Epithelial cell of proximal tubule (primary cell): ENCODE data around the gene ZMPSTE24. TPM values are rescaled to one million over a fixed set of nuclear protein-coding genes. Genes with fewer than 3 reads are reported as not detected.

ENCODE experiments used
- DNase-seq: peaks from one replicate; pipeline ENCODE4 v3.0.0-alpha.2; 2011; ENCODE audit warnings: low read depth
- H3K4me3 ChIP-seq: 2 replicates; pipeline ENCODE4 v1.5.1; 2011; ENCODE audit warnings: low read depth, mild to moderate bottlenecking, low read length
- total RNA-seq: library from RNA; depleted of rRNA; stranded (reverse); fragments of >200 nt; gene quantifications from 2 replicates; pipeline ENCODE4 v1.2.3, GENCODE V29; 2015
- TF ChIP-seq, protein P1 (sequence below): conservative IDR thresholded peaks from 2 replicates; pipeline ENCODE4 v1.5.1; 2012; ENCODE audit warnings: low read depth, mild to moderate bottlenecking, low read length

ZMPSTE24 gene
- total RNA-seq, 1 donor from 2014 or later, result 28.1 TPM

DNA sequence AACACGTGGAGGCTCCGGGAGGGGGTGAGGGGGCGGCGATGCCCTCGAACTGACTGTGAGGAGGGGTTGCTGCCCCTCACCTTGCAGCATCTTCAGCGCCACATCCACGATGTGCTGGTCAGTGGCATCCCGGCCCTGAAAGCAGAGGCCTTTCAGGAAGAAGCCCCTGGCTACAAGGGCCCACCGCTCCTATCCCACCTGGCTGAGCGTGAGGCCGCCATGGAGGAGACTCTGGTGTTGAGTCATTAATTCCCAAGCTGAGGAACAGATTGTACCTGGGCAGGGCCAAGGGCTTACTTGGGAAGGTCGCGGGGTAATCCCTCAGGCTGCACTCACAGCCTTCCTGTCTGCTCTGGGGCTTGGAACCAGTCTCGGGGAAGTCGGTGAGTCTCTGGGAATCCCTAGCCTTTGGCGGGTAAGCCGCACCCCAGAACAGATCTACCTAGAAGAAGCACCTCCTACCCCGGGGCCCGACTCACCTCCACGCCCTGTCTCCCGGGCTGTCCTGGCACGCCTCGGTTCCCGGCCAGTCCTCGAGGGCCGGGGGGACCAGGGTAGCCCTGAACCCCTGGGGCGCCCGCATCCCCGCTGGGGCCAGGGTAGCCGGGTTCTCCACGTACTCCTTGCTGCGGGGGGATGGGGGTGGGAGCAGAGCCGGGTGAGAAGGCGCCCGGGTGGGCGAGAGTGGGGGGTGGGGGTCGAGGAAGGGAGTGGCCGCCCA lies 45.2 kb downstream of the ZMPSTE24 start:
- TF ChIP-seq, protein P1, sequence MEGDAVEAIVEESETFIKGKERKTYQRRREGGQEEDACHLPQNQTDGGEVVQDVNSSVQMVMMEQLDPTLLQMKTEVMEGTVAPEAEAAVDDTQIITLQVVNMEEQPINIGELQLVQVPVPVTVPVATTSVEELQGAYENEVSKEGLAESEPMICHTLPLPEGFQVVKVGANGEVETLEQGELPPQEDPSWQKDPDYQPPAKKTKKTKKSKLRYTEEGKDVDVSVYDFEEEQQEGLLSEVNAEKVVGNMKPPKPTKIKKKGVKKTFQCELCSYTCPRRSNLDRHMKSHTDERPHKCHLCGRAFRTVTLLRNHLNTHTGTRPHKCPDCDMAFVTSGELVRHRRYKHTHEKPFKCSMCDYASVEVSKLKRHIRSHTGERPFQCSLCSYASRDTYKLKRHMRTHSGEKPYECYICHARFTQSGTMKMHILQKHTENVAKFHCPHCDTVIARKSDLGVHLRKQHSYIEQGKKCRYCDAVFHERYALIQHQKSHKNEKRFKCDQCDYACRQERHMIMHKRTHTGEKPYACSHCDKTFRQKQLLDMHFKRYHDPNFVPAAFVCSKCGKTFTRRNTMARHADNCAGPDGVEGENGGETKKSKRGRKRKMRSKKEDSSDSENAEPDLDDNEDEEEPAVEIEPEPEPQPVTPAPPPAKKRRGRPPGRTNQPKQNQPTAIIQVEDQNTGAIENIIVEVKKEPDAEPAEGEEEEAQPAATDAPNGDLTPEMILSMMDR, result no peak
- DNase-seq, result no peak
- no peak overlapping the region for H3K4me3 ChIP-seq

DNA sequence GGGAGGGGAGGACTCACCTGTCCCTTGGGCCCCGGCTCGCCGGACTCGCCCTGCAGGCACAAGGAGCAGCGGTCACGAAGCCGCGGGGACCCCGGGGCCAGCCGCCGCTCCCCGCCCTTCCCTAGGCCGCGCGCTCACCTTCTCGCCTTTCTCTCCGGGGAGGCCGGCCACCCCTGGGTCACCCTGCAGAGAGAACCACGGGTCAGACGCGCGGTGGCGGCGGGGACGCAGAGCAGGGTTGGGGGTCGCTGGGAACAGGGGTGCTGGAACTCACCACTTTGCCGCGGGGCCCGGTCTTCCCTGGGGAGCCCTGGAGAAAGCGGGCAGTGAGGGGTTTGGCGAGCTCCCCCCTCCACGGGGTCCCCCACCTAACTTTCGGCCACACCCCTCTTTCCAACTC lies 45.8 kb downstream of the ZMPSTE24 start:
- no peak for DNase-seq
- H3K4me3 ChIP-seq, result no peak overlapping the region
- TF ChIP-seq, protein P1, result no peak

DNA sequence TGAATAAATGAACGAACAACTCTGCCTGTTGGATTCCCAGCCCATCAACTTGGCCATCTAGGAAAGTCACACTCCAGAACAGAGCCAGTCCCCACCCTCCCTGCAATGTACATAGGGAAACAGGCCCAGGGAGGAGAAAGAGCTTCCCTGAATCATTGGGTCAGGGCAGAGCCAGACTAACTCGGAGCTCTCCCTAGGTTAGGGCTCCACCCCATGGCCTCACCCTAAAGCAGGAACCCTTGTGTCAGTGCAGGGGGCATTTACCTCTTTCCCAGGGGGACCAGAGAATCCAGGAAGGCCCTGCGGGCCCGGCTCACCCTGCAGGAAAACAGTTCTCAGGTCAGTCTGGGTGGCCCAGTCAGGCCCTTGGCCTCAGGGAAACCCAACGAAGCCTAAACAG lies 47.4 kb downstream of the ZMPSTE24 start:
- H3K4me3 ChIP-seq, result no peak overlapping the region
- no peak for DNase-seq
- TF ChIP-seq, protein P1, result peak; percentile 47

DNA sequence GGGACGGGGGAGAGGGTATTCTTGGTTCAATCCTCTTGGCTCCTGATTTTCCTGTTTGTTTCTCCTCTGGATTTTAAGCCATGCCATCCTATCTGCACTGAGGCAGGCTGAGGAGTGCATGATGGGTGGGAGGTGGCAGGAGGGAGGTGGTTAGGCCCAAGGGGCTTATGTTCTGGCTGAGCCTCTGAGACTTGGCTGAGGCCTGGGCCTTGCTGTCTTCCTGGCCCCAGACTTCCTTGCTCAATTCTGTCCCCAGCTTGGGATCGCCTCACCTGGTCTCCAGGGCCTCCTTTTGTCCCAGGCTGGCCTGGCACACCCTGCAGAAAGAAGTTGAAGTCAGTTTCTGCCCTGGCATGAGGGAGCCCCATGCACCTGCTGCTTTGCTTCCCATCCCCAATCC lies 47.8 kb downstream of the ZMPSTE24 start:
- TF ChIP-seq, protein P1, result no peak
- no peak overlapping the region for H3K4me3 ChIP-seq
- no peak for DNase-seq

DNA sequence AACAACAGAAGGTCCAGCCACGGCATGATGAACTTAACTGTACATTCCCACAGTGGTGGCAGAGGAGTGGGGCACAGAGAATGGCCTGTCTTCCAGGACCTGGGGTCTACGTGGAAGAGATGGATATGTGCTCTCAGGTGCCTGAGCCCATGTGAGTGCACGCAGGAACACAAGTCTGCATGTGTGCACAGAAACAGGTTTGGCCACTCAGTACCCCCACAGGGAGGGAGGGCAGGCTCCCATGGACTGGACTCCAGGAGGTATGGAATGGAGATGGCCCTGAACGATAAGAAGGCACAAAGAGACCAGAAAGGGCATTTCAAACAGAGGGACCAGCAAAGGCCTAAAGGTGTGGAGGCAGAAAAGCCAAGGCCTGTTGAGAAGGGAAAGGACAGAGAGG lies 48.3 kb downstream of the ZMPSTE24 start:
- TF ChIP-seq, protein P1, result no peak
- H3K4me3 ChIP-seq, result no peak overlapping the region
- DNase-seq, result no peak

DNA sequence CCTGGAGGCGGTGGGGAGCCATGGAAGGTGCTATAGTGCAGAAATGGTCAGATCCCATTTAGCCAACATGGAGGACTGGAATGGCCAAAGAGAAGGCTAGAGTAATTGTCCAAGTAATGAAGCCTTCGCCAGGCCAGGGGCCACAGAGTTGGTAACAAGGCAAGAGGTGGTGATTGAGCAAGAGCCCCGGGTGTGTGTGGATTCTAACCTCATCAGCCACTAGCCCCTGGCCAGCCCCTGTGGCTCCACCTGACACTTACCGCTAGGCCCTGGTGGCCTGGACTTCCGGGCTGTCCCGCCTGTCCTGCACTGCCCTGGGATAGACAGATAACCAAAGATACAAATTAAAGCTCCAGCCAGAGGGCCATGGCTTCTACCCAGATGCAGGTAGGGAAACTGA lies 49.1 kb downstream of the ZMPSTE24 start:
- no peak for DNase-seq

More for the DNA sequence above, 49.1 kb downstream of the ZMPSTE24 start:
- TF ChIP-seq, protein P1, result no peak
- no peak overlapping the region for H3K4me3 ChIP-seq
